Neural cell (in vitro differentiated cells): ENCODE results near the gene AP4S1. TPM values are rescaled to one million over a fixed set of nuclear protein-coding genes. Genes with fewer than 3 reads are reported as not detected.

ENCODE experiments used
- H2AFZ ChIP-seq: fragments of 200-600, 300-800 bp; sonication (generic), shearing (Covaris generic); 2 replicates; pipeline ENCODE4 v1.6.0; 2014; ENCODE audit warnings: low read depth, mild to moderate bottlenecking, antibody characterized with exemption, low read length, moderate library complexity
- H3F3A ChIP-seq: fragments of 200-600 bp; shearing (Covaris generic); 2 replicates; pipeline ENCODE4 v1.6.1; 2016; ENCODE audit warnings: mild to moderate bottlenecking, moderate library complexity, mixed read lengths, antibody characterized with exemption, low read length; ENCODE audit not compliant: insufficient read depth, poor library complexity, severe bottlenecking
- H3K27ac ChIP-seq: fragments of 200-600, 300-800 bp; sonication (generic), shearing (Covaris generic); 2 replicates; pipeline ENCODE4 v1.5.1; 2014; ENCODE audit warnings: mild to moderate bottlenecking, low read length, moderate library complexity
- H3K27me3 ChIP-seq: fragments of 300-800, 200-600 bp; sonication (generic), shearing (Covaris generic); 2 replicates; pipeline ENCODE4 v1.6.0; 2014; ENCODE audit warnings: mild to moderate bottlenecking, low read depth, low read length, moderate library complexity; ENCODE audit not compliant: insufficient read depth
- H3K36me3 ChIP-seq: fragments of 300-800, 200-600 bp; sonication (generic), shearing (Covaris generic); 2 replicates; pipeline ENCODE4 v1.5.1; 2014; ENCODE audit warnings: mild to moderate bottlenecking, antibody characterized with exemption, low read length, moderate library complexity; ENCODE audit not compliant: insufficient read depth
- H3K4me2 ChIP-seq: fragments of 300-800, 200-600 bp; sonication (generic), shearing (Covaris generic); 2 replicates; pipeline ENCODE4 v1.6.0; 2014; ENCODE audit warnings: mild to moderate bottlenecking, low read length
- H3K4me3 ChIP-seq: fragments of 300-800, 200-600 bp; sonication (generic), shearing (Covaris generic); 2 replicates; pipeline ENCODE4 v1.5.1; 2014; ENCODE audit warnings: mild to moderate bottlenecking, low read length, moderate library complexity
- H3K79me2 ChIP-seq: fragments of 200-600 bp; shearing (Covaris generic); replicated peaks from 2 replicates; pipeline ENCODE4 v1.6.0; 2014; ENCODE audit warnings: mild to moderate bottlenecking, low read length, moderate library complexity; ENCODE audit not compliant: insufficient read depth
- H3K9ac ChIP-seq: fragments of 300-800, 200-600 bp; sonication (generic), shearing (Covaris generic); 2 replicates; pipeline ENCODE4 v1.6.1; 2016; ENCODE audit warnings: mild to moderate bottlenecking, low read length, mixed read lengths
- H3K9me2 ChIP-seq: fragments of 200-600 bp; shearing (Covaris generic); 2 replicates; pipeline ENCODE4 v1.6.1; 2016; ENCODE audit warnings: mild to moderate bottlenecking, low read length, mixed read lengths; ENCODE audit not compliant: insufficient read depth
- H3K9me3 ChIP-seq: fragments of 200-600, 300-800 bp; sonication (generic), shearing (Covaris generic); 2 replicates; pipeline ENCODE4 v1.6.1; 2016; ENCODE audit warnings: mild to moderate bottlenecking, mixed run types, low read length, moderate library complexity, mixed read lengths
- H4K20me1 ChIP-seq: fragments of 200-600 bp; shearing (Covaris generic); 2 replicates; pipeline ENCODE4 v1.6.1; 2016; ENCODE audit warnings: mild to moderate bottlenecking, mixed run types; ENCODE audit not compliant: insufficient read depth
- CTCF ChIP-seq: fragments of 450-650 bp; IDR thresholded peaks from 2 replicates; pipeline ENCODE4 v1.5.1; 2014; ENCODE audit warnings: antibody characterized with exemption, mild to moderate bottlenecking, moderate library complexity; ENCODE audit not compliant: poor library complexity, severe bottlenecking
- EP300 ChIP-seq: fragments of 450-650 bp; conservative IDR thresholded peaks from 2 replicates; pipeline ENCODE4 v1.6.1; 2014; ENCODE audit warnings: antibody characterized with exemption, mild to moderate bottlenecking, moderate library complexity; ENCODE audit not compliant: poor library complexity, severe bottlenecking
- EZH2 ChIP-seq: fragments of 200-600, 300-800 bp; shearing (Covaris generic), sonication (generic); IDR thresholded peaks from 2 replicates; pipeline ENCODE4 v1.6.1; 2014; ENCODE audit warnings: antibody characterized with exemption, low read length, borderline replicate concordance, mild to moderate bottlenecking; ENCODE audit not compliant: insufficient read depth, poor library complexity, severe bottlenecking
- MXI1 ChIP-seq: fragments of 450-650 bp; conservative IDR thresholded peaks from 2 replicates; pipeline ENCODE4 v1.6.1; 2014; ENCODE audit warnings: antibody characterized with exemption, mild to moderate bottlenecking; ENCODE audit not compliant: poor library complexity, severe bottlenecking
- POLR2AphosphoS5 ChIP-seq: IDR thresholded peaks from 2 replicates; pipeline ENCODE4 v1.6.1; 2012
- SMC3 ChIP-seq: fragments of 450-650 bp; conservative IDR thresholded peaks from 2 replicates; pipeline ENCODE4 v1.6.1; 2014; ENCODE audit warnings: antibody characterized with exemption, mild to moderate bottlenecking, moderate library complexity; ENCODE audit not compliant: poor library complexity
- TAF1 ChIP-seq: IDR thresholded peaks from 2 replicates; pipeline ENCODE4 v1.6.1; 2012; ENCODE audit warnings: low read depth
- polyA plus RNA-seq: library from polyadenylated mRNA; depleted of rRNA; stranded (reverse); fragments of >200 nt; gene quantifications from 2 replicates; pipeline ENCODE4 v1.2.3, GENCODE V29; 2014
- TF ChIP-seq, protein P1 (sequence below): IDR thresholded peaks from 2 replicates; pipeline ENCODE4 v1.6.1; 2012; ENCODE audit warnings: borderline replicate concordance

AP4S1 gene
- polyA plus RNA-seq, 1 donor from 2014 or later = 20.8 TPM

GRCh38 chr14:31024010-31024480 is 1.4 kb upstream of the AP4S1 start:
- no peaks in the 10 kb centered on the region for H3K9me2 ChIP-seq
- no peaks in the 10 kb centered on the region for H3K36me3 ChIP-seq
- H3K27ac ChIP-seq = no peak overlapping the region
- TF ChIP-seq SMC3 (no peak), EP300 (no peak), CTCF (no peak), POLR2AphosphoS5 (no peak), EZH2 (no peak)
- peak overlapping the region; percentile 91 for H3K4me3 ChIP-seq
- no peak overlapping the region for H2AFZ ChIP-seq
- H3K4me2 ChIP-seq = peak overlapping the region; percentile 90
- no peaks in the 10 kb centered on the region for H3K27me3 ChIP-seq
- H4K20me1 ChIP-seq = no peaks in the 10 kb centered on the region
- no peaks in the 10 kb centered on the region for H3F3A ChIP-seq
- H3K79me2 ChIP-seq = peaks cover 70% of the 10 kb centered on the region
- peak overlapping the region; percentile 7 for H3K9ac ChIP-seq
- no peaks in the 10 kb centered on the region for H3K9me3 ChIP-seq

GRCh38 chr14:31024577-31025366 is 677 bp upstream of the AP4S1 start:
- H2AFZ ChIP-seq = peak overlapping the region; percentile 80
- no peaks in the 10 kb centered on the region for H4K20me1 ChIP-seq
- peaks cover 65% of the 10 kb centered on the region for H3K79me2 ChIP-seq
- H3K4me3 ChIP-seq = peak overlapping the region; percentile 91
- peak overlapping the region; percentile 90 for H3K4me2 ChIP-seq
- no peaks in the 10 kb centered on the region for H3K9me3 ChIP-seq
- H3K27me3 ChIP-seq = no peaks in the 10 kb centered on the region
- no peaks in the 10 kb centered on the region for H3F3A ChIP-seq
- H3K27ac ChIP-seq = peak overlapping the region; percentile 94
- H3K36me3 ChIP-seq = no peaks in the 10 kb centered on the region
- no peak for TF ChIP-seq POLR2AphosphoS5
- TF ChIP-seq EZH2 = no peak
- no peak for TF ChIP-seq CTCF
- TF ChIP-seq MXI1 = no peak
- no peak for TF ChIP-seq EP300
- TF ChIP-seq, protein P1, sequence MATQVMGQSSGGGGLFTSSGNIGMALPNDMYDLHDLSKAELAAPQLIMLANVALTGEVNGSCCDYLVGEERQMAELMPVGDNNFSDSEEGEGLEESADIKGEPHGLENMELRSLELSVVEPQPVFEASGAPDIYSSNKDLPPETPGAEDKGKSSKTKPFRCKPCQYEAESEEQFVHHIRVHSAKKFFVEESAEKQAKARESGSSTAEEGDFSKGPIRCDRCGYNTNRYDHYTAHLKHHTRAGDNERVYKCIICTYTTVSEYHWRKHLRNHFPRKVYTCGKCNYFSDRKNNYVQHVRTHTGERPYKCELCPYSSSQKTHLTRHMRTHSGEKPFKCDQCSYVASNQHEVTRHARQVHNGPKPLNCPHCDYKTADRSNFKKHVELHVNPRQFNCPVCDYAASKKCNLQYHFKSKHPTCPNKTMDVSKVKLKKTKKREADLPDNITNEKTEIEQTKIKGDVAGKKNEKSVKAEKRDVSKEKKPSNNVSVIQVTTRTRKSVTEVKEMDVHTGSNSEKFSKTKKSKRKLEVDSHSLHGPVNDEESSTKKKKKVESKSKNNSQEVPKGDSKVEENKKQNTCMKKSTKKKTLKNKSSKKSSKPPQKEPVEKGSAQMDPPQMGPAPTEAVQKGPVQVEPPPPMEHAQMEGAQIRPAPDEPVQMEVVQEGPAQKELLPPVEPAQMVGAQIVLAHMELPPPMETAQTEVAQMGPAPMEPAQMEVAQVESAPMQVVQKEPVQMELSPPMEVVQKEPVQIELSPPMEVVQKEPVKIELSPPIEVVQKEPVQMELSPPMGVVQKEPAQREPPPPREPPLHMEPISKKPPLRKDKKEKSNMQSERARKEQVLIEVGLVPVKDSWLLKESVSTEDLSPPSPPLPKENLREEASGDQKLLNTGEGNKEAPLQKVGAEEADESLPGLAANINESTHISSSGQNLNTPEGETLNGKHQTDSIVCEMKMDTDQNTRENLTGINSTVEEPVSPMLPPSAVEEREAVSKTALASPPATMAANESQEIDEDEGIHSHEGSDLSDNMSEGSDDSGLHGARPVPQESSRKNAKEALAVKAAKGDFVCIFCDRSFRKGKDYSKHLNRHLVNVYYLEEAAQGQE = no peak
- TF ChIP-seq TAF1 = no peak
- H3K9ac ChIP-seq = peak overlapping the region; percentile 99
- no peaks in the 10 kb centered on the region for H3K9me2 ChIP-seq
